Adrenal gland (tissue), 12 donors: ENCODE data around the gene VASH1. TPM values are rescaled to one million over a fixed set of nuclear protein-coding genes. Genes with fewer than 3 reads are reported as not detected.

Experiments
- DNase-seq, 7 donors: peaks; one replicate each; pipeline ENCODE4 v3.0.0-alpha.2; 2019 to 2020
- H3K27ac ChIP-seq, 5 donors: fragments of 200-600 bp; sonication (generic) in 4 of 5; 1 replicate in 3 of 5; 2 replicates in 2 of 5; pipeline versions ENCODE4 v1.5.1 to v1.8.0; 2016 to 2020; ENCODE audit warnings: mild to moderate bottlenecking in 1 of 5
- H3K27me3 ChIP-seq: fragments of 200-600 bp; 2 replicates; pipeline ENCODE4 v1.8.0; 2021
- H3K36me3 ChIP-seq, 2 donors: fragments of 200-600 bp; replicated peaks in 1 of 2; 1 replicate in 1 of 2; 2 replicates in 1 of 2; pipeline versions ENCODE4 v1.5.1 to v1.8.0; 2018 to 2022
- H3K4me1 ChIP-seq, 2 donors: fragments of 200-600 bp; replicated peaks in 1 of 2; 1 replicate in 1 of 2; 2 replicates in 1 of 2; pipeline versions ENCODE4 v1.5.1 to v1.8.0; 2018 to 2021
- H3K4me3 ChIP-seq, 4 donors: fragments of 200-600 bp; sonication (generic) in 3 of 4; one replicate each; pipeline ENCODE4 v1.5.1; 2016 to 2018
- H3K9me3 ChIP-seq, 3 donors: fragments of 200-600 bp; sonication (generic) in 1 of 3; replicated peaks in 1 of 3; 1 replicate in 2 of 3; 2 replicates in 1 of 3; pipeline versions ENCODE4 v1.5.1 to v1.8.0; 2016 to 2021
- POLR2A ChIP-seq, 2 donors: fragments of 450-650 bp; IDR thresholded peaks; one replicate each; pipeline ENCODE4 v1.6.1; 2017; ENCODE audit warnings: antibody characterized with exemption in 2 of 2, mild to moderate bottlenecking in 2 of 2, moderate library complexity in 1 of 2
- WGBS, 4 donors: extraction: QIAGEN DNeasy Blood & Tissue Kit in 2 of 4; methylation state at CpG; one replicate each; pipeline versions ENCODE4 v1.1.5 to v1.1.7; 2013 to 2017; 5-methylcytosine and 5-hydroxymethylcytosine counted together
- intact Hi-C, 2 donors: fragments of 100-400 bp; cut with DNase I; formaldehyde crosslinking; loops; one replicate each; pipeline versions ENCODE4 v1.14.1 to v1.15.0; 2022 to 2023
- polyA plus RNA-seq, 3 donors: library from polyadenylated mRNA; stranded (reverse); fragments of 200-250 nt in 2 of 3; fragments of 350-450 nt in 1 of 3; fragmentation: Illumina TruSeq in 1 of 3; extraction: RNeasy Lipid Tissue Mini Kit (QIAGEN cat#74804) in 1 of 3; gene quantifications; one replicate each; pipeline ENCODE4 v1.2.3, GENCODE V29; 2013 to 2014
- total RNA-seq, 9 donors: library from RNA; depleted of rRNA in 4 of 9; stranded (reverse); fragments of >200 nt in 4 of 9; fragments of 120-200 nt in 1 of 9; fragmentation: NEBNext Ultra II Directional in 1 of 9; extraction: Animal tissue kit (Norgen Biotek cat#: 25700) in 1 of 9; gene quantifications; one replicate each; pipeline versions ENCODE4 v1.1.0 to v1.2.4, GENCODE V29; 2013 to 2023
- TF ChIP-seq, protein P1 (sequence below), 6 experiments: fragments of 450-650 bp in 4 of 6; fragments of 200-600 bp in 2 of 6; sonication (generic) in 1 of 6; IDR thresholded peaks; 1 replicate in 5 of 6; 2 replicates in 1 of 6; pipeline versions ENCODE4 v1.5.1 to v1.8.0; 2016 to 2021; ENCODE audit warnings: antibody characterized with exemption in 6 of 6, mild to moderate bottlenecking in 2 of 6, moderate library complexity in 1 of 6
- donor health status: healthy with polysubstance abuse.
- donor health status: Bipolar disorder and iron deficiency.
- donor health status: DM: yes; HTN: yes; CAD: no.
- donor health status: DM: no; HTN: no; CAD: no.
- donor health status: DM: no; HTN: no; CAD: no.
- donor health status: DM: yes; HTN: yes; CAD: no.

Gene VASH1
- total and polyA plus RNA-seq, 12 donors: 13.6 to 58.5 (median 23.9) TPM

- no peaks in the 10 kb centered on the region for H3K36me3 ChIP-seq
- no peak within 1 kb of the TSS for H3K4me3 ChIP-seq
- H3K27me3 ChIP-seq: no peaks in the 10 kb centered on the region
- intact Hi-C loops: no loop called here
- no peaks in the 10 kb centered on the region for H3K9me3 ChIP-seq
- no peak for DNase-seq
- TF ChIP-seq POLR2A (IDR thresholded peaks at IDR 0.05): no peak
- TF ChIP-seq, protein P1, sequence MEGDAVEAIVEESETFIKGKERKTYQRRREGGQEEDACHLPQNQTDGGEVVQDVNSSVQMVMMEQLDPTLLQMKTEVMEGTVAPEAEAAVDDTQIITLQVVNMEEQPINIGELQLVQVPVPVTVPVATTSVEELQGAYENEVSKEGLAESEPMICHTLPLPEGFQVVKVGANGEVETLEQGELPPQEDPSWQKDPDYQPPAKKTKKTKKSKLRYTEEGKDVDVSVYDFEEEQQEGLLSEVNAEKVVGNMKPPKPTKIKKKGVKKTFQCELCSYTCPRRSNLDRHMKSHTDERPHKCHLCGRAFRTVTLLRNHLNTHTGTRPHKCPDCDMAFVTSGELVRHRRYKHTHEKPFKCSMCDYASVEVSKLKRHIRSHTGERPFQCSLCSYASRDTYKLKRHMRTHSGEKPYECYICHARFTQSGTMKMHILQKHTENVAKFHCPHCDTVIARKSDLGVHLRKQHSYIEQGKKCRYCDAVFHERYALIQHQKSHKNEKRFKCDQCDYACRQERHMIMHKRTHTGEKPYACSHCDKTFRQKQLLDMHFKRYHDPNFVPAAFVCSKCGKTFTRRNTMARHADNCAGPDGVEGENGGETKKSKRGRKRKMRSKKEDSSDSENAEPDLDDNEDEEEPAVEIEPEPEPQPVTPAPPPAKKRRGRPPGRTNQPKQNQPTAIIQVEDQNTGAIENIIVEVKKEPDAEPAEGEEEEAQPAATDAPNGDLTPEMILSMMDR (IDR thresholded peaks at IDR 0.05): no peak
- WGBS, 4 donors: 86 to 100% (median 90%) methylated on average over 1 to 2 of the region's 2 CpGs; no CpG with 5 or more reads in 1 of the 4 donors
- no peak within 1 kb of the TSS for H3K27ac ChIP-seq
- no peaks in the 10 kb centered on the region for H3K4me1 ChIP-seq
These were observed 64.9 kb downstream of the VASH1 start, which contains the start of gene LRRC74A for GRCh38 chr14:76826122-76826521. Gene LRRC74A (plus strand): TSS chr14:76826408. CDS start chr14:76826698, 290 bp downstream.

GRCh38 chr14:76827696-76828296 is 66.5 kb downstream of the VASH1 start:
- no peak for TF ChIP-seq POLR2A (IDR thresholded peaks at IDR 0.05)
- TF ChIP-seq, protein P1 (IDR thresholded peaks at IDR 0.05): no peak
- 77 to 92% (median 81%) methylated on average over 9 of the region's 9 CpGs for WGBS, 4 donors
- Histone ChIP-seq H3K27ac (no peak overlapping the region), H3K4me3 (no peak overlapping the region), H3K9me3 (no peaks in the 10 kb centered on the region), H3K27me3 (no peaks in the 10 kb centered on the region), H3K4me1 (no peaks in the 10 kb centered on the region), H3K36me3 (no peaks in the 10 kb centered on the region)
- intact Hi-C loops: no loop called here
- DNase-seq: no peak

- DNase-seq: no peak
- WGBS, 4 donors: 71 to 82% (median 76%) methylated on average over 17 of the region's 17 CpGs
- Histone ChIP-seq H3K4me1 (no peaks in the 10 kb centered on the region), H3K36me3 (no peaks in the 10 kb centered on the region), H3K27me3 (no peaks in the 10 kb centered on the region), H3K4me3 (no peak overlapping the region), H3K9me3 (no peaks in the 10 kb centered on the region), H3K27ac (peak overlapping the region in 1 of 5 donors; percentile 20)
- TF ChIP-seq, protein P1 (IDR thresholded peaks at IDR 0.05): no peak
- TF ChIP-seq POLR2A (IDR thresholded peaks at IDR 0.05): no peak
- intact Hi-C loops: no loop called here
These were observed 67.2 kb downstream of the VASH1 start for GRCh38 chr14:76828339-76829012.

DNA sequence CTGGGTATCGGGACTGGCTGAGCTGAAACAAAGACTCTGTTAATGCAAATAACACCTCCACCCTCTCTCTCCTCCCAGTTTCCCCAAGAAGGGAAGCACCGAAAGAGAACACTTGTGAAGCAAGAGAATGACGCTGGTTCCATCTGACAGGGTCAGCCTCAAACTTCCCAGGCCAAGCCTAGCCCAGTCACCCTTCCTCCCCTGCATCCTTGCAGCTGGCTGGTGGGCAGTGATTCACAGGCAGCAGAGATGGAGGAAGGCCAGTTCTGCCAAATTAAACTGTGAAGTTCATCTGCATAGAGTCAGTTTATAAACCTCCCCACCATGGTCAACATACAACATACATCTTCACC is 67.7 kb downstream of the VASH1 start:
- H3K4me1 ChIP-seq: no peaks in the 10 kb centered on the region
- H3K27ac ChIP-seq: peak overlapping the region in 1 of 5 donors; percentile 20
- H3K27me3 ChIP-seq: no peaks in the 10 kb centered on the region
- H3K9me3 ChIP-seq: no peaks in the 10 kb centered on the region
- intact Hi-C loops: no loop called here
- no peak for TF ChIP-seq POLR2A (IDR thresholded peaks at IDR 0.05)
- TF ChIP-seq, protein P1 (IDR thresholded peaks at IDR 0.05): no peak
- H3K36me3 ChIP-seq: no peaks in the 10 kb centered on the region
- 64 to 82% (median 73%) methylated on average over 3 of the region's 3 CpGs for WGBS, 4 donors
- DNase-seq: peak in 3 of 7 donors; percentile 23 to 53 (median 29)
- H3K4me3 ChIP-seq: no peak overlapping the region
